GM15510 (cell line): ENCODE results near the gene SVIL.

Experiments
- POLR2A ChIP-seq: IDR thresholded peaks from 3 replicates; pipeline ENCODE4 v1.6.1; 2011; ENCODE audit warnings: borderline replicate concordance; ENCODE audit not compliant: insufficient read length; ENCODE audit errors: extremely low read depth

SVIL gene

GRCh38 chr10:29634764-29635625 lies at the start of gene SVIL:
Gene SVIL, minus strand, starts transcription at chr10:29634971. Its CDS starts 79,913 bp downstream, at chr10:29555058.
- no peak for TF ChIP-seq POLR2A

DNA sequence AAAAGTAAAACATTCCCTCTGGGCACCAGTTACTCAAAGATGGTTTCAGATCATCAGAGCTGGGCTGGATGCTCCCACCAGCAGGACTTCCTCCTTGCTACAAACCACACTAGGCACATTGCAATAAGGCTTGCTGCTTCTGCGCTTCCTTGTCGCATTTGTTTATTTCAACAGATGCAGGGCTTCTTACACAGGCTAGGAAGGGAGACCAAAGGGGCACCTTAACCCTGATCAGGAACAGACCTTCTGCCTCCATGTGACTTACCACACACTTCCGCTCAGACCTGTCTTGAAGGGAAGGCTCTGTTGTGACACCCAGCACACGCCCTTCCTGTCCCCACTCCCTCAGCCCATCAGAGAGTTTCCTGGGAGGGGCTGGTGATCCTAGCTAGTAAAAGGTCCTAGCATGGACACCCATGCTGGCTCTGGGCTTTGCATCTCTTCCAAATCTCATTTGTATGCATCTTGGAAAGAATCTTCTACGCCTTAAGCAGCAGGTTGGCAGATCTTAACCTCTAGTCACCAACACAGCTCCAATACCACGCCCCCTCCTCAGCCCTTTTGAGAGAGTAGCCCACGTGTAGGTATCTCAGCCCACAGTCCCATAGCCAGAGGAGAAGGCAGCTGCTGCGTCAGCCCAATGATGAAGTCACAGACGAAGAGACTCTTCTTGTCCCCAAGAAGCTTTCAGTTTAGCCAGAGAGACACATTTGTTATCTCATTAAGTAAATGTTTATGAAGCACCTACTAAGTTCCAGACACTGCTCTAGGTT lies 47.1 kb upstream of the SVIL start:
- no peak for TF ChIP-seq POLR2A

DNA sequence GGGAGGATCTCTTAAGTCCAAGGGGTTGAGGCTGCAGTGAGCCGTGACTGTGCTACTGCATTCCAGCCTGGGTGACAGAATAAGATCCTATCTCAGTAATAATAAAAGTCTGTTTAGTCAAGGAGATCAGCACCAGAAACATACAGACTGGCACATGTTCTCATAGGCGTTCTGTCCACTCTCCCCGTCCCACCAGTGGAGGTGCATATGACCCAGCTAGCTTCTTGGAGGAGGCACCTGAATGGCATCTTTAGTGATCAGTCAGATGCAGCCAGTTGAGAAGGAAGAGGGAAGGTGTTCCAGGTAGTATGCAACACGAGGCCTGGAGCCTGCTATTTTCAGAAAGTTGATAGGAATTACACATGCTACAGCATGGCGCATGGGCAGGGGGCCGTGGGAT lies 45.3 kb upstream of the SVIL start:
- TF ChIP-seq POLR2A, result no peak

DNA sequence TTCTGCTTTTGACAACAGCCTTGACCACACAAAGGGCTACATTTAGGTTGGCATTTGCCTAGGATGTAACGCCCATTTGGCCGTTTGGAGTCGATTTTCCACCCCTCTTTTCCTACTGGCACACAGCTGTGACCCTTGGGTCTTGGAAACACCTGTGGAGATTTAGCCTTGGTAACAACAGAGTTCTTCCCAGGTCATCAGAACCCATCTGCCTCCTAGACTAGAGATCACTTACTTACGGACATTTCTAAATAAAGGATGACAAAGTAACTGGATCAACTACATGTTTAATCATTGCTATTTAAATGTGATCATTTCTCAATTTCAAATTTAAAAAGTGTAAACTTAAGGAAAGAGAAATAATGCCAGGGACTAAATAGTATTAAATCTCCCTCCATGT lies 42.0 kb upstream of the SVIL start:
- no peak for TF ChIP-seq POLR2A

DNA sequence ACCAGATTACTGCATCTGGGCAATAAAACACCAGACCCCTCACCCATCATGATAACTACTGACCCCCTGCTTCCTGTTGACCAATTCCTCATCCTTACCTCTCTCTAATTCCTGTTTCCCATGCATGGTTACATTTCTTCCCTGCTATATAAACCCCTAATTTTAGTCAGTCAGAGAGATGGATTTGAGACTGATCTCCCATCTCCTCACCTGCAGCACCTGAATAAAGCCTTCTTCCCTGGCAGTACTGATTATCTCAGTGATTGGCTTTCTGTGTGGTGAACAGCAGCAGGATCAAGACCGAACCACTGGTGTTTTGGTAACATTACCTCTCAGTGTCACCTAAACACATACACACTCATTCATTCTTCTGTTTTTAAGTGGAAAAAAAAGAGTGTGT lies 41.2 kb upstream of the SVIL start:
- no peak for TF ChIP-seq POLR2A

DNA sequence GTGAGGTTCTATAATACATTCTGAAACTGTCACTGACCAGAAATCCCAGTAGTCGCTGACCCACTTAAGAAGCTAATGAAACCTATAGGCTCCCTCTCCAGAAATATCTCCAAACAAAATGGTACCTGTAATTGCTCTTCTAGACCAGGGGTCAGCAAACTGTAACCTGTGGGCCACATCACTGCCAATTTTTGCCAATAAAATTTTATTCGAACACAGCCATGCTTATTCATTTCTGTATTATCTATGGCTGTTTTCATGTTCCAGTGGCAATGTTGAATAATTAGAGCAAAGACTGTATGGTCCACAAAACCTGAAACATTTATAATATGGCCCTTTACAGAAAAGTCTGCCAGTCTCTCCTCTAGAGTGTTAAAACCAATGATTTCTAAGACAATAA lies 37.2 kb upstream of the SVIL start:
- TF ChIP-seq POLR2A, result no peak

DNA sequence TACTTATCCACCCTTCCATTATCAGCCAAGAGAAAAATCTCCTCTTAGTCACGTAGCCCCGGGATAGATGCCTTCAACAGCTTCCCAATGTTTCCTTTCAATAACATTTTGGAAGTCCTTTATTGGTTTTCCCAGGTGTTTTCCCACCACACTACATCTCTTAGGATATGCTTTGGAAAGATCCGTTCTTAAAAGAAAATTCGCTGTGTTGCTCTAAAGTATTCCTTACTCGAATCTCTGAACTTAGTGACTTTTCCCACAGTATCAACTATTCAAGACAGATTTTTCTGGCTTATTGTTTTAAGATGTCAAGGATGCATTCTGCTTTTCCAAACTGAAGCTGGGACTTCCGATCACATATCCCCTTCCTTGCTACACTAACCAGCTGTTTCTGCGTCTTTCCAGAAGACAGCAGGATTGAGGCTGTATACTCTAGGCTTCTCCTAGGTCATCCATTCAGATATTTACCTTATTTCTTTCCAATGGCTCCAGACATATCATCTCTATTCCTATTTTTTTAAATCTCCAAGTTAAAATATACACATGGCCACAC lies 36.5 kb upstream of the SVIL start:
- TF ChIP-seq POLR2A, result no peak

- TF ChIP-seq POLR2A, result no peak
These were observed 36.0 kb upstream of the SVIL start for GRCh38 chr10:29670761-29671160.

- TF ChIP-seq POLR2A, result no peak
These were observed 34.4 kb upstream of the SVIL start for GRCh38 chr10:29669149-29669548.

DNA sequence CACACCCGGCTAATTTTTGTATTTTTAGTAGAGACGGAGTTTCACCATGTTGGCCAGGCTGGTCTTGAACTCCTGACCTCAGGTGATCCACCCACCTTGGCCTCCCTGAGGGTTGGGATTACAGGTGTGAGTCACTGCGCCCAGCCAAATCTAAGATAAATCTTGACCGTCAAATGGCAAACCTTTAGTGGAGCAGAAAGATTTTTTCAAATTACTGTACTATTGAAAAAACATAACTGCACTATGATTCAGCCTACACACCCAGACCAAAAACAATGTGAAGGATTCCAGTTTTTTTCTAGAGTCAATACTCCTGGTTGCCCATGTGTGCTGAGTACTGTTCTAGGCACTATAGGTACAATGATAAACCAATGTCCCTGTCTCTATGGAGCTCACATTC lies 33.9 kb upstream of the SVIL start:
- TF ChIP-seq POLR2A, result no peak

- no peak for TF ChIP-seq POLR2A
These were observed 32.4 kb upstream of the SVIL start for GRCh38 chr10:29667191-29667590.

GRCh38 chr10:29666201-29666600 lies 31.4 kb upstream of the SVIL start:
- no peak for TF ChIP-seq POLR2A

DNA sequence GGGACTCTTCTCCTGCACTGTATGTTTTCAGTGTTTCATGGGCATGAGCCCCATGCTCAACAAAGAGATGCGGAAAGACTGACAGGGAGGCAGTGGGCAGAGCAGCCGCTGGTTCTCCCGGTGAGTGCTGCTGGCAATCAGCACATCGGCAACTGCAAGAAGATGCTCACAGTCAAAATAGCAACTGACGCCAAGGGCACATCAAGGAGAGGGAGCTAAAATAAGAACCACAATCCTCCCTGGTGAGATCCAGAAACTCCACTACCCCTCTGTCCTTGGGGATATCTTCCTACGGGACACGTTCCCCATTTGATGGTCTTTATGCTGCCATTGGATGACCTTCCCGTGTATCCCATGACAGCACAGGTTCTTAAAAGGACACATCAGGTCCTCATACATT lies 28.9 kb upstream of the SVIL start:
- TF ChIP-seq POLR2A, result no peak

DNA sequence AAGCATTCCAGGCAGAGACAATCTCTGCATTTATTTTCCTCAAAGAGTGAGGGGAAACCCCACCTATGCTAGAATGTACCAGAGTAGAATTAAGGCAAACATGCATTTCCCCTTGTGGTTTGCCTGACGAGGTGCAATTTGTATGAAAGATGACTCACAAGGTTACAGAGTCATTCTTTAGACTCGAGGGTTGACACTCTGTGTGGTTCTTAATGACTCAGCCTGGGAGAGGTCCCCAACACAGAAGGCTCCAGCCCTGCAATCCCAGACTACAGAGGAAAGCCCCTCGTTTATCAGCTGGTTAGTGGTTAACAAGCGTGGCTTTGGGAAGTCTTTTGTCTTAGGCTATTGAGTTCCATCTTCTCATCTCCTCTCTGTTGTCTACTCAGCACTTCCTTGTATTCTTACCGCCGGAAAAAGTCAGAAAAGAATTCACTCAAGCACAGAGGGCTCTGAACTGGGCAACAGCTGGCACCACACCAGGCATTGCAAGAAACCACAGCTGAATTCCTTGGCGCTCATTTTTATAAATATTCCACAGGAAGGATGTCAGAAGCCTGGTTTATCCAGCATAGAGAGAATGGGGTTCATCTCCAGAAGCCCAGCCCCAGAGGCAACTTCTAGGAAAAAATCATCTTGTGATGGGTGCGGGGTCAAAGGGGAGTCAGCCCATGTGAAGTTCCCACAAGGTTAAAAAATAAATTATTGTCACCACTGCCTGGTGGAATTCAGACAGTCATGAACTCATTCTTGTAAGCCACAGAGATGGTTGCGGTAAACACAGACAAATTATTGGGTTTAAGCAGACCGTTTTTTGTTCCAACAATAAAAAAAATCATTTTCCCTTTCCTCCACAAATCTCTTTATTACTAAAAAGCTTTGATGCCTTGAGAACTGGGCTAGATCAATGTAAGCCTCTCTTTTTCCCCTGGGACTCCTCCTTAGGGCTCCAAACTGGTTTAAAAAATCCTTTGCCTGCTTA lies 24.5 kb upstream of the SVIL start:
- TF ChIP-seq POLR2A, result no peak
